Activated CD8-positive, alpha-beta memory T cell treated with anti-CD3 and anti-CD28 coated beads, Interleukin-2, amount 50 U/mL, for 4 hours (primary cell): ENCODE data around the gene WNT9A.
"Not testable (repeated sequence)": the region's sequence is repeated elsewhere in the genome, so short reads cannot be mapped to it uniquely, and the experiment has no call there.

Source experiments
- DNase-seq: peaks from one replicate; pipeline ENCODE4 v3.0.0-alpha.2; 2020

The WNT9A gene

GRCh38 chr1:227947676-227948492, at the start of gene WNT9A:
Gene WNT9A (minus strand): TSS chr1:227947932. CDS start chr1:227947887, 45 bp downstream.
- DNase-seq: peak; percentile 18

GRCh38 chr1:227996187-227996950, 48.6 kb upstream of the WNT9A start:
- no peak for DNase-seq

GRCh38 chr1:227994632-227995300, 47.0 kb upstream of the WNT9A start:
- DNase-seq: no peak

- no peak for DNase-seq
Observed at GRCh38 chr1:227987181-227987580, 39.4 kb upstream of the WNT9A start.

GRCh38 chr1:227975583-227976283, 28.0 kb upstream of the WNT9A start:
- DNase-seq: not testable (repeated sequence)

- DNase-seq: not testable (repeated sequence)
Observed at GRCh38 chr1:227973724-227974288, 26.1 kb upstream of the WNT9A start.

- not testable (repeated sequence) for DNase-seq
Observed at GRCh38 chr1:227972843-227973374, 25.2 kb upstream of the WNT9A start.

- DNase-seq: not testable (repeated sequence)
Observed at GRCh38 chr1:227972283-227972679, 24.5 kb upstream of the WNT9A start.

- DNase-seq: not testable (repeated sequence)
Observed at GRCh38 chr1:227971643-227972282, 24.0 kb upstream of the WNT9A start.

- DNase-seq: not testable (repeated sequence)
Observed at GRCh38 chr1:227971216-227971615, 23.5 kb upstream of the WNT9A start.

- not testable (repeated sequence) for DNase-seq
Observed at GRCh38 chr1:227970076-227970995, 22.6 kb upstream of the WNT9A start.

GRCh38 chr1:227967815-227968214, 20.1 kb upstream of the WNT9A start:
- not testable (repeated sequence) for DNase-seq

- DNase-seq: not testable (repeated sequence)
Observed at GRCh38 chr1:227966733-227967132, 19.0 kb upstream of the WNT9A start.

- no peak for DNase-seq
Observed at GRCh38 chr1:227961651-227962466, 14.1 kb upstream of the WNT9A start.

- no peak for DNase-seq
Observed at GRCh38 chr1:227959325-227959860, 11.7 kb upstream of the WNT9A start.

GRCh38 chr1:227958617-227959324, 11.0 kb upstream of the WNT9A start:
- no peak for DNase-seq

- no peak for DNase-seq
Observed at GRCh38 chr1:227955808-227956207, 8.1 kb upstream of the WNT9A start.

- no peak for DNase-seq
Observed at GRCh38 chr1:227954163-227954850, 6.6 kb upstream of the WNT9A start.
